Fibroblast of pulmonary artery (primary cell): ENCODE results near the gene RASAL1.

Experiments
- DNase-seq: peaks from one replicate; pipeline ENCODE4 v3.0.0-alpha.2; 2010; ENCODE audit warnings: low read depth
- H3K4me3 ChIP-seq: replicated peaks from 2 replicates; pipeline ENCODE4 v1.5.1; 2011; ENCODE audit warnings: low read depth, mild to moderate bottlenecking, control low read depth, low read length, moderate library complexity
- TF ChIP-seq, protein P1 (sequence below): IDR thresholded peaks from 2 replicates; pipeline ENCODE4 v1.5.1; 2011; ENCODE audit warnings: mild to moderate bottlenecking, control low read depth, low read length, inconsistent platforms; ENCODE audit errors: missing control alignments

Gene RASAL1

GRCh38 chr12:113134071-113134470 lies 1.5 kb downstream of the RASAL1 start:
- H3K4me3 ChIP-seq, result no peak overlapping the region
- TF ChIP-seq, protein P1, sequence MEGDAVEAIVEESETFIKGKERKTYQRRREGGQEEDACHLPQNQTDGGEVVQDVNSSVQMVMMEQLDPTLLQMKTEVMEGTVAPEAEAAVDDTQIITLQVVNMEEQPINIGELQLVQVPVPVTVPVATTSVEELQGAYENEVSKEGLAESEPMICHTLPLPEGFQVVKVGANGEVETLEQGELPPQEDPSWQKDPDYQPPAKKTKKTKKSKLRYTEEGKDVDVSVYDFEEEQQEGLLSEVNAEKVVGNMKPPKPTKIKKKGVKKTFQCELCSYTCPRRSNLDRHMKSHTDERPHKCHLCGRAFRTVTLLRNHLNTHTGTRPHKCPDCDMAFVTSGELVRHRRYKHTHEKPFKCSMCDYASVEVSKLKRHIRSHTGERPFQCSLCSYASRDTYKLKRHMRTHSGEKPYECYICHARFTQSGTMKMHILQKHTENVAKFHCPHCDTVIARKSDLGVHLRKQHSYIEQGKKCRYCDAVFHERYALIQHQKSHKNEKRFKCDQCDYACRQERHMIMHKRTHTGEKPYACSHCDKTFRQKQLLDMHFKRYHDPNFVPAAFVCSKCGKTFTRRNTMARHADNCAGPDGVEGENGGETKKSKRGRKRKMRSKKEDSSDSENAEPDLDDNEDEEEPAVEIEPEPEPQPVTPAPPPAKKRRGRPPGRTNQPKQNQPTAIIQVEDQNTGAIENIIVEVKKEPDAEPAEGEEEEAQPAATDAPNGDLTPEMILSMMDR, result no peak
- no peak for DNase-seq

GRCh38 chr12:113133666-113134065 lies 1.9 kb downstream of the RASAL1 start:
- no peak overlapping the region for H3K4me3 ChIP-seq
- TF ChIP-seq, protein P1, result no peak
- DNase-seq, result no peak

DNA sequence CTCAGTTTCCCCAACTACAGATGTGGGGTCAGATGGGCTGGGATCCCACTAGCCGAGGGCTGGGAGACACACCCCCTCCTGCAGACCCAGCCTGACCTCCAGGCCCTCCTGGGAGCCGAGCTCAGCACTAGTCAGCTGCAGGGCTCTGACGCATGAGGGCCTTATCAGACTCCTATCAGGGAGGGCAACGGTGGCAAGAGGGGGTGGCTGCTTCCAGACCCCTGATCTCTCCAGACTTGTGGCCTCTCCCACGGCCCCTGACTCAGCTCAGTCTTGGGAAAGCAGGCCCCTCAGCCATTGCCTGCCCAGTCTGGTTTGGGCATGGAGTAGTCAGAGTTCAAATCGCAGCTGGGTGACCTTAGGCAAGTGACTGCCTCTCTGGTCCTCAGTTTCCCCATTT lies 2.5 kb downstream of the RASAL1 start:
- H3K4me3 ChIP-seq, result no peak overlapping the region
- DNase-seq, result no peak
- TF ChIP-seq, protein P1, result no peak

DNA sequence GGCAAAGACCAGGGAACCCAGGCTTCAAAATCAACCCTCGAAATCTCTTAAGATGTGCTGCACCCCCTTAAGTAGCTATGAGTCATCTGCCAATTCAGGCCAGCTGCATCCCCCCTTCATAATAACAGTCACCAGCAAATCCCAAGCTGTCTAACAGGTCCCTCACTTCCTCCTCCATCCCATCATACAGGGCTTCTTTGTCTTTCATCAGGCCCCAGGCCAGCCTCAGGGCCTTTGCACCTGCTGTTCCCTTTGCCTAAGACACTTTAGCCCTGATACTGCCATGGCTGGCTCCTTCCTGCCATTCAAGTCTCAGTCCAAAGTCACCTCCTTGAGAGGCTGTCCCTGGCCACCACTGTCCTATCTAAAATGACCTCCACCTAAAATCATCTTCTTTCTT lies 4.0 kb downstream of the RASAL1 start:
- no peak overlapping the region for H3K4me3 ChIP-seq
- TF ChIP-seq, protein P1, result no peak
- no peak for DNase-seq

DNA sequence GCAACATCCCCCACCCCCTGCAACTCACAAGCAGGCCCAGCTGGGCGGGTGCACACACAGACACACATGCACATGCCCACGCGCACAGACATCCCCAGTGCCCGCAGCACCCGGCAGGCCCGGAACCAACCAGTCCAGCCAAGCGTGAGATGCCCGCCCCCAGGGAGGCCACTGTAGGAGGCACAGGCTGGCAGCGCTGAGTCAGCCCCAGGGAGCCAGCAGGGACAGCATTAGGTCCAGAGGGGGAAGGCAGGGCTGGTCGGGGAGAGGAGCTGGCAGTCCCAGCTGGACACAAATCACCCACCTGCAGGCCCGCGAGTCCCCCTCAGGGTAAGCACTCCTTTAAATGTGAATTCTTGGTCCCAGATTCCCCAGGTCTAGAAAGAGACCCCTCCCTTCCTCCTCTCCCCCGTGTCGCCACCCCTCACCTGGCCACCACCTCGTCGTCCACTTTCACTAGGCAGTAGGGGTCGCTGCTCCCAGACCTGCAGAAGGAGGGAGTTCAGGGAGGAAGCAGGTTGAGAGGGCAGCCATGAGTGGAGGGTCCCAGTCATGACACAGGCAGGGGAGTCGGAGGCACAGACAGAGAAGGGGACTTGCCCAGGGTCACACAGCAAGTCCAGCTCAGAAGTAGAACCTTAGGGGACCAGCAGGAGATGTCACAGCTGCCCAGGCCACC lies 5.0 kb downstream of the RASAL1 start:
- TF ChIP-seq, protein P1, result peak; percentile 16
- H3K4me3 ChIP-seq, result no peak overlapping the region
- DNase-seq, result no peak

DNA sequence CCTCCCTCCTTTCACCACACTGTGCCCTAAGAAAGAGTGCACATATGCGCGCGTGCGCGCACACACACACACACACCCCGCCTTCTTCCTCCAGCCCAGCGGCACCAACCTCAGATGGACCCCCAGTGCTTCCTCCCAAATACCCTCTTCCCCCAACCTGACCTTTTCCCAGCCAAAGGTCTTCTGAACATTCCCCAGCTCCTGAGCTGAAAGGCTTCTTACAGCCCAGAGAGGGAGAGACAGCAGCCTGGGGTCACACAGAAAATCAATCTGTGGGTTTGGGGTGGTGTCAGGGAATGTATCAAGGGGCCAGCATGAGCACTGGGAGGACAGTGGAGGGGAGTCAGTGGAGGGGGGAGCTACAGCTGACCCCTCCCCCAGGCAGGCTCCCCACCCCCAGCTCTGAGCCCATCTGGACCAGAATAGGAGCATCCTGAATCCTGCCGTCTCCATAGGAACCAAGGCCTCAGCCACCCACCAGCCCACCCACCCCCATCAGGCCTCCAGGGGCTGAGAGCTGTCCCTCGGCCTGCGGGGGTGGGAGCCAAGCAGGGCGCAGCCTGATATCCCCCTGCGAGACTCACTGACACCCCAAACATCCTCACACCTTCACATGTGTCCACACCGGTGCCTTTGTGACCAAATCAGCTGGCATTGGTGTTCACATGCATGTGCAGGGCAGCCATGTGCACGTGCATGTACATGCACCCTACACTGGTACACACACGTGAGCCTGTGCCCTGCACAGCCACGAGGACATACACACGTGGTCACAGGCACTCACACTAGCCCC lies 5.7 kb downstream of the RASAL1 start:
- no peak for DNase-seq
- no peak overlapping the region for H3K4me3 ChIP-seq
- TF ChIP-seq, protein P1, result no peak
